DMS79 treated with DMSO at 0.1 percent for 48 hours (cell line): Measurements from ENCODE around the gene WBP1L.
"Not testable (repeated sequence)": the region's sequence is repeated elsewhere in the genome, so short reads cannot be mapped to it uniquely, and the experiment has no call there.

Source experiments
- DNase-seq: peaks from one replicate; lab custom pipeline; 2025; lab: John Stamatoyannopoulos, UW

The WBP1L gene

DNA sequence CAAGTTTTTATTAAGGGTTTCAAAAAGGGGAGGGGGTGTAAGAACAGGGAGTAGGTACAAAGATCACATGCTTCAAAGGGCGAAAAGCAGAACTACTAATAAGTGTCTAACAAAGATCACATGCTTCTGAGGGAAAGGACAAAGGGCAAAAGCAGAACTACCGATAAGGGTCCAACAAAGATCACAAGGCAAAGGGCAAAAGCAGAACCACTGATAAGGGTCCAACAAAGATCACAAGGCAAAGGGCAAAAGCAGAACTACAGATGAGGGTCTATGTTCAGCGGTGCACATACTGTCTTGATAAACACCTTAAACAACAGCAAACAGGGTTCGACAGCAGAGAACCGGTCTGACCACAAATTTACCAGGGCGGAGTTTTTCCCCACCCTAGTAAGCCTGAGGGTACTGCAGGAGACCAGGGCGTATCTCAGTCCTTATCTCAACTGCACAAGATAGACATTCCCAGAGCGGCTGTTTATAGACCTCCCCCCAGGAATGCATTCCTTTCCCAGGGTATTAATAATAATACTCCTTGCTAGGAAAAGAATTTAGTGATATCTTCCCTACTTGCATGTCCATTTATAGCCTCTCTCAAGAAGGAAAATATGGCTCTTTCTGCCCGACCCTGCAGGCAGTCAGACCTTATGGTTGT is 94.7 kb downstream of the WBP1L start:
- not testable (repeated sequence) for DNase-seq

DNA sequence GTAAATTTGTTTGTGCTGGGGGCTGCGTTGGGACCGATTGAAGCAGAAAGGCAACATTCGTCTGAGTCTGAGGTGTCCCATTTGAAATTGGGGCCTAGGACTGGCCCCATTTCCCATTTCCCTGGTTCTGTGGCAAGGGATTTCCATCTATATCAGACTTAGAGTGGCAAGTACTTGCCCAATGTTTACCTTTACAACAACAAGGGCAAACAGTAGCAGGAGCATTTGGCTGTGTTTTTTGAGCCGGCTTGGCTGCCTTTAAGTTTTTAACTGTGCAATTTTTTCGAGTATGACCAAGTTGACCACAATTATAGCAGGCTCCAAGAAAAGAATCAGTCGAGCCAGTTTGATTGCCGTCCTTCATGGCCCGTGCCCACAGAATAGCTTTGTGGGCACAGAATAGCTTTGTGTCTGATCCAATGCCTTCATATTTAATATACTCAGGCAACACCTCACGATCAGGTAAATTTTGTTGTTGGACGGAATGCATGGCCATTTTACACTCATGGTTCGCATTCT is 98.1 kb downstream of the WBP1L start:
- peak; percentile 60 for DNase-seq

DNA sequence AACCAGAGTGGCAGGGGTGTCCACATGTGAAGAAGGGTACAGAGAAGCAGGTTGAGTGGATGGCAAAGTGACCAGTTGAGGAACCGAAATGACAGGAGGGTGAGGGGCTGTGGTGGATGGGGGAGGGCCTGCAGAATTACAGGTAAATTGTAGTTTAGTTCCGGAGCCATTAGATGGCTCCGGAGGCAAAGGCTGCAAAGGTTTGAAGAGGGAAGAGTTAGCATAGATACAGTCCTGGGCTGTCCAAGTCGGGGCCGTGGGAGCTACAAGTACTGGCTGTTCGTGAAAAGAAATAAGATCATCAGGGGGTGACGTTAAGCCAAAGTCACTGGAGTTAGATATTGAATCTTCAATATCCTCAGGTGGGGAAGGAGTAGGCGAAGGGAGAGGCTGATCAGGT is 99.4 kb downstream of the WBP1L start:
- not testable (repeated sequence) for DNase-seq

DNA sequence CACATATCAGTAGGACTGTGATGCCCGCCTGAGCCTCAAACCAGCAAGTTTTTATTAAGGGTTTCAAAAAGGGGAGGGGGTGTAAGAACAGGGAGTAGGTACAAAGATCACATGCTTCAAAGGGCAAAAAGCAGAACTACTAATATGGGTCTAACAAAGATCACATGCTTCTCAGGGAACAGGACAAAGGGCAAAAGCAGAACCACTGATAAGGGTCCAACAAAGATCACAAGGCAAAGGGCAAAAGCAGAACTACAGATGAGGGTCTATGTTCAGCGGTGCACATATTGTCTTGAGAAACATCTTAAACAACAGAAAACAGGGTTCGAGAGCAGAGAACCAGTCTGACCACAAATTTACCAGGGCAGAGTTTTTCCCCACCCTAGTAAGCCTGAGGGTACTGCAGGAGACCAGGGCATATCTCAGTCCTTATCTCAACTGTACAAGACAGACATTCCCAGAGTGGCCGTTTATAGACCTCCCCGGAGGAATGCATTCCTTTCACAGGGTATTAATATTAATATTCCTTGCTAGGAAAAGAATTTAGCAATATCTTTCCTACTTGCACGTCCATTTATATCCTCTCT is 100.5 kb downstream of the WBP1L start:
- DNase-seq: not testable (repeated sequence)

DNA sequence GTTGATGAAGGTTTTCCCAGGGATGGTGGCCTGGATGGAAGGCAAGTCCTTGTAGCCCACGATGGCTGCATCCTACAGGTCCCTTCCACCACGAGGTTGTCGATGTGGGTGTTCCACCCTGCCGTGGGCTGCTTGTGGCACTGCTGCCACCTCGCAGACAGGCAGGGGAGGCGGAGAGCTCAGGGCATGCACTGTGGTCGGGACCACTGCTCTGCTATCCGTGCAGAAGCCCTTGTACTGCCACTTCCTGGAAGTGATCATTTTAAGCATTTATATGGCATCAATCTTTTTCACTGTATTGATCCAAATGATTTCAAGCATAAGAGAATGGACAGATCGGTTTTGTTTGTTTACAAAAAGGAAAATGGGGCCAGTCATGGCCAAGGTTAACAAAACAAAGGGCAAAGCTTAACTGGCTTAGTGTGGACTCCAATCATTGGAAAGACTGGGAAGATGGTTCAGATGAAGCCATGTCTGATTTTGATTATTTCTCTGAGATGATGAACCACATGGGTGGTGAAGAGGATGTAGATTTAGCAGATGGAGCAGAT is 101.7 kb downstream of the WBP1L start:
- no peak for DNase-seq

DNA sequence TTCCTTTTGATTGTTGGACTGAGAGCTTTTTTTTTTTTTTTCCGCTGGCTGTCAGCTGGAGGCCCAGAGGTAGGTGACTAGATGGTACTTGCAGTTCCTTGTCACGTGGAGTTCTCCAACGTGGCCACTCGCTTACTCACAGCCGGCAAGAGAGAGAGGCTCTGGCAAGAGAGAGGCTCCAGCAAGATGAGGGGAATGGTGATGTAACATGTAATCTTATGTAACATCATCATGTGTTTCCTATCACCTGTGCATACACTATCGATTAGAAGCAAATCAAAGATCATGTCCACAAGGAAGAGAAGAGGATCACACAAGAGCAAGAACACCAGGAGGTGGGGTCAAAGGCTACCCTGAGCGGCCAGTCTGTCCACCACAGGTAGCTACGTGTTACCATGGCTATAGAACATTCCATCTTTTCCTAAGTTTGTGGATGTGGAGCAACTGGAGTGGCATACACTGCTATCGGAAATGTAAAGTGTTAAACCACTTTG is 106.3 kb downstream of the WBP1L start:
- DNase-seq: no peak

DNA sequence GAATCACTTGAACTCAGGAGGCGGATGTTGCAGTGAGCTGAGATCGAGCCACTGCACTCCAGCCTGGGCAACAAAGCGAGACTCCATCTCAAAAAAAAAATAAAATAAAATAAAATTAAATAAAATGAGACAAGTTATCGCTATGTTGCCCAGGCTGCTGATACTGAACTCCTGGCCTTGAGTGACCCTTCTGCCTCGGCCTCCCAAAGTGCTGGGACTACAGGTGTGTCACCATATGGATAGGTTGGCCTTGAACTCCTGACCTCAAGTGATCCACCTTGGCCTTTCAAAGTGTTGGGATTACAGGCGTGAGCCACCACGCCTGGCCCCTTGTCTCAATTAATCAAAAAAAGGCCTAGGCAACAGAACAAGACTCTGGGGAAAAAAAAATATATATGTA is 109.5 kb downstream of the WBP1L start:
- not testable (repeated sequence) for DNase-seq

DNA sequence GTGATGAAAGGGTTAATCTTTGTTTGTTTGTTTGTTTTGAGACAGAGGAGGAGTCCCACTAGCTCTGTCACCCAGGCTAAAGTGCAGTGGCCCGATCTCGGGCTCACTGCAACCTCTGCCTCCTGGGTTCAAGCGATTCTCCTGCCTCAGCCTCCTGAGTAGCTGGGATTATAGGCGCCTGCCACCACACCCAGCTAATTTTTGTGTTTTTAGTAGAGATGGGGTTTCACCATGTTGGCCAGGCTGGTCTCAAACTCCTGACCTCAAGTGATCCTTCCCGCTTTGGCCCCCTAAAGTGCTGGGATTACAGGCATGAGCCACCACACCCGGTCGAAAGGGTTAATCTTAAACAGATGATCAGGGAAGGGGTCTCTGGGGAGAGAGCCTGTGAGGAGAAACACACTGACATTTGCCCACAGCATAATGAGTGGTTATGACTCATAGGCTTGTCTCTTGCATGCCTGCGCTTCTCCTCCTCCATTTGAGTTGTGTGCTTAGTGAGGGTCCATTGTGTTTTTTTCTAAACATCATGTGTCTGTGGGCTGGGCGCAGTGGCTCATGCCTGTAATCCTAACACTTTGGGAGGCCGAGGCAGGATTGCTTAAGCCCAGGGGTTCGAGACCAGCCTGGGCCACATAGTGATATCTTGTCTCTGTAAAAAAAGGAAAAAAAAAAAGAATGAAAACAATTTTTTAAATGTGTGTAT is 112.1 kb downstream of the WBP1L start:
- DNase-seq: not testable (repeated sequence)

DNA sequence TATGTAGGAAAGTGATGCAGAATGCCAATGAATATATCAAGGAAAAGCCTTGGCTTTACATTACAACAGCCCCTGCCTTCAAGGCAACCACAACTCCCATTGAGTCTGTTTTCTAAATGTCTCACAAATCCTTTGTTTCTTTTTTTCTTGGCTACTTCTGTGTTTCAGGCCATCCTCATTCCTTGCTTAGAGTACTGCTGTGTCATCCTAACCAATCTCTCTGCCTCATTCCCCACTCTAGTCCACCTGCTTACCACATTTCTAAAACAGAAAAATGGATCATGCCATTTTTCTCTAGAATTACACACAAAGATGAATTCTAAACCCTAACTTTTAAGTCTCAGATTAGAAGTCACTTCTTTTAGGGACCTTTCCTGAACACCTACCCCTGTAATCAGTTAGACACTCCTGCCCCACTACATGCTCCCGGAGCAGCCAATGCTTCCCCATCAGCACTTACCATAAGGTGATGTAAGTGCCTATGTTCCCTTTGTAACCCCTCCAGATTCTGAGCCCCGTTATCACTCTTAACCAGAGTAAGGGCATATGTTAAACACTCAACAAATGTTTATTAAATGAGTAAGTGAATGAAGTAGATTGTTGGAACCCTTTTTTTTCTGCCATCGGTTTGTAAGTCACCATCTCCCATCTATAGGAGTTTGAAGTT is 113.1 kb downstream of the WBP1L start:
- no peak for DNase-seq

DNA sequence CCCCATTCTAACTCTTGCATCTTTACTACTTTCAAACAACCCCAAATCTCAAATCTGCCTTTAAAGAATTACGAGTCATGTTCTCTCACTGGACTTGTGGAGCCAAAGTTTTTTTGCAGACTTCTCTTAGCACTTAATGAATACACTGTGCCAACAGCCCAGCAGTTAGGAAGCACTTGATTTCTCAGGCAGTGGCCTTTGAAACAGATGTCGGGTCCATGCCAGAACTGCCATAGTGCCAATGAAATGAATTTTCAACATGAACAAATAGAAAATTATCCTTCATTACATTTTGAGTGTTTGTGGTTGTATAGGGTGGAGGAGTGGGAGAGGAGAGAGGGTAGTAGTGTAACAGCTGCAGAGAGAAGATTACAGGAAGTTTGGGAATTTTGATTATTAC is 116.2 kb downstream of the WBP1L start:
- DNase-seq: no peak

DNA sequence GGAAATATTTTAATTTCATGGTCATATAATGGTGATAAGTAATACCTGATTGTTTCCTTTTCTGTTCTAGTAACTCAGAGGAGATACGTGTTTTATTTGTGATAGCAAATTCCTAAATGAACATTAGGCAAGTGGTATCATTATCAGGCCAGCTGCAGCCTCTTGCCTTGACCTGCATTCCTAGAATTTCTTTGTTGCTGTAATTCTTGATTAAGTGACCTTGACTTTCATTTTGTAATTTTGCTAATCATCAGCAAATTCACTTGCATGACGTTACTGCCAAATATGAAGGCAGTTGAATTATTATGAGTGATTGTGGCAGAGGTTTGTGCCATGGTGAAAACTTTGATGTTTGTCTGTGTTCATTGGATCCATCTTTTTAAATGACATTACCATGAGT is 119.9 kb downstream of the WBP1L start:
- no peak for DNase-seq

DNA sequence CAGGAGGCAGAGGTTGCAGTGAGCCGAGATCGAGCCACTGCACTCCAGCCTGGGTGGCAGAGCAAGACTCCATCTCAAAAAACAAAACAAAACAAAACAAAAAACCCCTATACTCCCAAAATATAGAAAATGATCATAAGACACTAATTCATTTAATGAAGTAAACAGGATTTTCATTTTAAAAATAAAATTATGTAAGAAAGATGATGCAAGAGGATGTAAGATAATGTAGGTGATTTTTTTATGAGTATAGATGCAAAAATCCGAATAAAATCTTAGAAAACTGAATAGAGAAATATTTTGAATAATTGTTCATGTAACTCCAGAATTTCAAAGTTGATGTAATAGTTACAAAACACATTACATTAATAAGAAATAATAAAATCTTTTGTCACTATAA is 121.9 kb downstream of the WBP1L start:
- DNase-seq: no peak
